DMS53 treated with DMSO at 0.1 percent for 48 hours (cell line): Measurements from ENCODE around the gene CAMK2D.
"Not testable (repeated sequence)": the region's sequence is repeated elsewhere in the genome, so short reads cannot be mapped to it uniquely, and the experiment has no call there.

Experiments used
- DNase-seq: peaks from one replicate; lab custom pipeline; 2025; ENCODE audit not compliant: unreplicated experiment; lab: John Stamatoyannopoulos, UW

The CAMK2D gene

DNA sequence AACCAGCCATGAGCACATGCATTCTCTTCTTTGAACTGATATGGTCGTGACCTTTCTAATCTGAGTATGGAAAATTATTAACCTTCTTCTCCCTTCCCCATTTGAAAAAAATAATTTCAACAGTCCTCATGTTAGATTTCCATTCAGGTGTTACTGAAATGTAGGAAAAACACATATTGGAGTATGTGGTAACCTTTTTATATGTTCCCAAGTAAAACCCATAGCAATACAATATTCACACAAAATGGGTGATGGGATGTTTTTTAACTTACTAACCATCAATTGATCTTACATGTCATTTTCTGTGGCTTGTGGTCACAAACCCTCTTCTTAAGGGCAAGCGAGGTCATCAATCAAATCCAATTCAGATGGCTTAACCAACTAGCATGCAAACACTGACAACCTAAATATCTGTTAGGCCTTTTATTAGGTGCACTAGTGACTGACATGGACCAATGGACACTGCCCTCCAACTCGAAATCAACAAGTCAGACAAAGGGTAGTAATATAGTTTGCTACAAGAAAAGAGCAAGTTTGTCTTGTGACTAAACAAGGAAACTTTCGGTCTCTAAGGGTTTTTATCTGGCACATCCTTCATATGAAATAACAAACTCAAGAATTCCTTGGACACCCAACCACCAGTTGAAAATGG, 74.3 kb downstream of the CAMK2D start:
- DNase-seq: no peak

DNA sequence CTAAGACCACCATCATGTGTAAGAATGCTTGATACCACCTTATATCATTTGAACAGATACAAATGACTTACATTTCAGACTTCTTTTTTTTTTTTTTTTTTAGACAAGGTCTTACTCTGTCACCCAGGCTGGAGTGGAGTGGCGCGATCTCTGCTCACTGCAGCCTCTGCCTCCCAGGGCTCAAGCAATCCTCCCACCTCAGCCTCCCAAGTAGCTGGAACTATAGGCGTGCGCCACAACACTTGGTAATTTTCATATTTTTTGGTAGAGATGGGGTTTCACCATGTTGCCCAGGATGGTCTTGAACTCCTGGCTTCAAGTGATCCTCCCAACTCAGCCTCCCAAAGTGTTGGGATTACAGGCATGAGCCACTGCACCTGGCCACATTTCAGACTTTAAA, 76.4 kb downstream of the CAMK2D start:
- not testable (repeated sequence) for DNase-seq

DNA sequence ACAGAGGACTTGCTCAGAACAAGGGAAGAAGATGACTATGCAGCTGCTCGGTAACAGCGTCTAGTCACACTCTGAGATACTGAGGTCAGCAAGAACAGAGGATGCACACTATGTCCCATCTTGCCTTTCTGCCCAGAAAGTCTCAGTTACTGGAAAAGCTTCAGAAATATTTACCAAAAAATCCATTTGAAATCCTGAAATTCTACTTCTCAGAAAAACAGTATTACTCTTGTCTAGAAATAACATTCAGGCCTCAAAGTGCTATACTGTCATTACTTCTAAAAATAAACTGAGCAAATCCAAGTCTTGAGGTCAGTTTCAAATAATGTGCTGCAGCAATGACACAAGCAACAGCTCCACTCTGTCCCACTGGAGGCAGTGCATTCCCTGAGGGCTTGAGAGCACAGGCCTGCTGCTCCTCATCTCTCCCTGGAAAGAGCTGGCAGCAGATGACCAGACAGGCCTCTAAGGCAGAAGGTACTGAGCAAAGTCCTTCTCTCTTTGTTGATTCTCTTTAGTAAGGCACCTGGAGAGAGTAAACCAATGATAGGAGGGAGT, 76.9 kb downstream of the CAMK2D start:
- peak; percentile 78 for DNase-seq

GRCh38 chr4:113682730-113683537, 78.6 kb downstream of the CAMK2D start:
- DNase-seq: peak; percentile 84

- no peak for DNase-seq
These were observed 82.9 kb downstream of the CAMK2D start for GRCh38 chr4:113678641-113679040.

- DNase-seq: no peak
These were observed 84.2 kb downstream of the CAMK2D start for GRCh38 chr4:113677325-113677724.

- DNase-seq: no peak
These were observed 85.5 kb downstream of the CAMK2D start for GRCh38 chr4:113675731-113676697.

DNA sequence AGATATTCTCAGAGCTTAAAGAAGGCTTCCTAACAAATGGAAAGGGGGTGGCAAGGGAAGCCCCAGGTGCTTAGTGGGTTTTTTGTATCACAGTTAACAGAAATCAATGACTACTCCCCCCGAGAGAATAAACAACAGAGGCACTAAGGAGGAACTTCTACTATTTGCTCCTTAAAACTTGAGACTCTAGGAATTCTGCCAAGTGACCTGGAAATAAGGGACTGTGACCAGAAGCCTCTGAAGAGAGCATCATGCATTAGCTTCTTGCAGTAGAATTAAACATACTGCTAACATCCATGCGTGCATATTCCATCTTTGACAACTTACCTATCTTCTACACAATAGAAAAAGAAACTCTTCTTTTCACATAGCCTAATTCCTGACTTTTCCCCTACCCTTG, 86.8 kb downstream of the CAMK2D start:
- no peak for DNase-seq

DNA sequence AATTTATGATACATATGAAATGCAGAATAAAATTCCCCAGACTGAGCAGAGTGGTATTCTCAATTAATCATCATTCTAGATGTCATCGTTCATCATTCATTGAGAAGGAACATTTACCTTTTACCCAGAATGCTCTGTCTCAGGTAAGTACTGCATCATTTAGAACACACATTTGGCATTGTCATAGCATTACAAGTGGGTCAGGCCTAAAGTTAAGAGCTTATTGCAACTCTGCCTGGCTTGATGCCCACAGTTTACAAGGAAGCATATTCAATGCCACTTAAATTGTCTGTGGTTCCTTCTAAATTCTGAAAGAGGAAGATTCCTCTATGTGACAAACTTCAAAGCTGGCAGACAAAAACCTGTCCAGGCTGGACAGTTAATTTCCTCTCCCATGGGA, 87.3 kb downstream of the CAMK2D start:
- peak; percentile 10 for DNase-seq

- DNase-seq: no peak
These were observed 88.1 kb downstream of the CAMK2D start for GRCh38 chr4:113673450-113673849.

DNA sequence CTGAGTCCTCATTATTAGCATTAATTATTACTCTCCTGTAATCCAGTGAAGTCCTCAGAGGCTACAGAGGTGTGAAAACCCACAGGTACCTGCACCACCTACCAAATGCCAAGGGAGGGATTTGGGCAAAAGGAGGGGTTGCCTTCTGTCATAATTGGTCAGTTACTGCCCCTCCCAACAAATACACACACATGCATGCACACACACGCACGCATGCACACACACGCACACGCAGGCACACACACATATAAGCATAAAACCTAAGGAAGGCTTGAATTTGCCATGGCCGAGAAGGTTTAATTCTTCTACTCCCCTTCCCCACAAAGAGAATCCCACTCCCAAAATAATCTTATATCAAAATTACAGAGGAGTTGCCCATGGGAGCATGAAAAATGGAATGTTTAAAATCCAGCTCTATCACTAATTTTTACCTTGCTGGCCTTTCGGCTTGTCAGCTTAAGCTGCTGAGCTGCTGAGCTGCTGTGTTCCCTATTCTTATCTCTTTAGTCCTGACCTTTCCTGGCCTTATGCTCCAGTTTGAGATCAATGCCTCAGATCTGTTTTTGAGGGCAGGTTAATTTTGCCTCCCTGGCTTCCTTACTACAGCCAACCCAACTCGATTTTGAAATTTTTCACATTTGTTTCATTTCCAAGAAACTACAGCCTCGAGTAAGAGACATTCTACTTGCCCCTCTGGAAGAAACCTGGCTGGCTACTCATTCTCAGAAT, 95.0 kb downstream of the CAMK2D start:
- no peak for DNase-seq

GRCh38 chr4:113665036-113665435, 96.5 kb downstream of the CAMK2D start:
- DNase-seq: no peak

- no peak for DNase-seq
These were observed 99.0 kb downstream of the CAMK2D start for GRCh38 chr4:113662581-113662980.

GRCh38 chr4:113659127-113659526, 102.4 kb downstream of the CAMK2D start:
- DNase-seq: no peak

- peak; percentile 60 for DNase-seq
These were observed 103.8 kb downstream of the CAMK2D start for GRCh38 chr4:113657586-113658233.

GRCh38 chr4:113653871-113654270, 107.7 kb downstream of the CAMK2D start:
- no peak for DNase-seq

- DNase-seq: peak; percentile 54
These were observed 115.1 kb downstream of the CAMK2D start for GRCh38 chr4:113646442-113646822.

GRCh38 chr4:113645771-113646441, 115.6 kb downstream of the CAMK2D start:
- peak; percentile 81 for DNase-seq

DNA sequence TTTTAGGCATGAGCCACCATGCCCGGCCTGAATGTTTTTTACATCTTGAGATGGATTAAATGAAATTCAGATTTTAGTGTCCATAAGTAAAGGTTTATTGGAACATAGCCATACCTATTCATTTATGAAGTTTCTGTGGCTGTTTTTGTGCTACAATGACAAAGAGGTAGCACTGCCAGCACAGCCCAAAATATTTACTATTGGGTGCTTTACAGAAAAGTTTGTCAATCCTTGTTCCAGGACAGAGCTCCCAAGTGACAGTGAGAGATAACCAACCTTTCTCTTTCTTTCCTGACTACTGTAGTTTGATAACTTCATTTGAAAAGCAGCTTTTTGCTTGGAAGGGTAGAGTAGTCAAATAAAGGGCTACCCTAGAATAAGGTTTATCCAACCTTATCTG, 116.2 kb downstream of the CAMK2D start:
- DNase-seq: no peak
